Measurements from ENCODE around the gene USP34.

DNA sequence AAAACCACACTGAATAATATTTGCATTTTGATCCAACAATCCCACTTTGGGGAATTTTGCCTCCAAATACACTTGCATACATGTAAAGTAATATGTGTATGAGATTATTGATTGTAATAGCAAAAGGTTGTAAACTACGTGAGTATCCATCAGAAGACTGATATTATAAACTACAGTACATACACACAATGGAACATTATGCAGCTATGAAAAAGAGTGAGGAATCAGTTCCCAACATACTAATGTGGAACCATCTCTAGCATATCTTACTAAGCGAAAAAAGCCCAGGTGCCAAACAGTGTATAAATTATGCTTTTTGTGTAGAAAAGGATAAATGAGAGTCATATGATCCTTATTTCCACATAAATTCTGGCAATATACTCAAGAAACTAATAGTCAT lies 324.9 kb downstream of the USP34 start:
- TF ChIP-seq, protein P1, sequence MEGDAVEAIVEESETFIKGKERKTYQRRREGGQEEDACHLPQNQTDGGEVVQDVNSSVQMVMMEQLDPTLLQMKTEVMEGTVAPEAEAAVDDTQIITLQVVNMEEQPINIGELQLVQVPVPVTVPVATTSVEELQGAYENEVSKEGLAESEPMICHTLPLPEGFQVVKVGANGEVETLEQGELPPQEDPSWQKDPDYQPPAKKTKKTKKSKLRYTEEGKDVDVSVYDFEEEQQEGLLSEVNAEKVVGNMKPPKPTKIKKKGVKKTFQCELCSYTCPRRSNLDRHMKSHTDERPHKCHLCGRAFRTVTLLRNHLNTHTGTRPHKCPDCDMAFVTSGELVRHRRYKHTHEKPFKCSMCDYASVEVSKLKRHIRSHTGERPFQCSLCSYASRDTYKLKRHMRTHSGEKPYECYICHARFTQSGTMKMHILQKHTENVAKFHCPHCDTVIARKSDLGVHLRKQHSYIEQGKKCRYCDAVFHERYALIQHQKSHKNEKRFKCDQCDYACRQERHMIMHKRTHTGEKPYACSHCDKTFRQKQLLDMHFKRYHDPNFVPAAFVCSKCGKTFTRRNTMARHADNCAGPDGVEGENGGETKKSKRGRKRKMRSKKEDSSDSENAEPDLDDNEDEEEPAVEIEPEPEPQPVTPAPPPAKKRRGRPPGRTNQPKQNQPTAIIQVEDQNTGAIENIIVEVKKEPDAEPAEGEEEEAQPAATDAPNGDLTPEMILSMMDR (conservative IDR thresholded peaks at IDR 0.05 in 1 of 2, IDR thresholded peaks at IDR 0.05 in 1 of 2; ENCODE audit: low read depth in 1 of 2, low read length in 2 of 2) = no peak
- no peak for TF ChIP-seq EZH2 (IDR thresholded peaks at IDR 0.05; ENCODE audit: low read length, missing control alignments)
